IPS-15b (cell line): ENCODE measurements around the gene COBL.

Source experiments
- H3K27me3 ChIP-seq: one replicate; pipeline ENCODE4 v1.6.1; 2013; ENCODE audit warnings: low read length; ENCODE audit not compliant: control insufficient read depth, insufficient read depth
- H3K36me3 ChIP-seq: one replicate; pipeline ENCODE4 v1.6.1; 2013; ENCODE audit warnings: low read length; ENCODE audit not compliant: control insufficient read depth, insufficient read depth
- H3K4me1 ChIP-seq: one replicate; pipeline ENCODE4 v1.6.1; 2013; ENCODE audit warnings: mild to moderate bottlenecking, low read length; ENCODE audit not compliant: control insufficient read depth, insufficient read depth
- H3K4me3 ChIP-seq: one replicate; pipeline ENCODE4 v1.5.1; 2013; ENCODE audit warnings: low read depth, low read length
- H3K9ac ChIP-seq: one replicate; pipeline ENCODE4 v1.6.1; 2013; ENCODE audit warnings: low read depth, mild to moderate bottlenecking, low read length
- H3K9me3 ChIP-seq: one replicate; pipeline ENCODE4 v1.6.1; 2013; ENCODE audit warnings: mild to moderate bottlenecking, low read length; ENCODE audit not compliant: control insufficient read depth, insufficient read depth

The COBL gene

DNA sequence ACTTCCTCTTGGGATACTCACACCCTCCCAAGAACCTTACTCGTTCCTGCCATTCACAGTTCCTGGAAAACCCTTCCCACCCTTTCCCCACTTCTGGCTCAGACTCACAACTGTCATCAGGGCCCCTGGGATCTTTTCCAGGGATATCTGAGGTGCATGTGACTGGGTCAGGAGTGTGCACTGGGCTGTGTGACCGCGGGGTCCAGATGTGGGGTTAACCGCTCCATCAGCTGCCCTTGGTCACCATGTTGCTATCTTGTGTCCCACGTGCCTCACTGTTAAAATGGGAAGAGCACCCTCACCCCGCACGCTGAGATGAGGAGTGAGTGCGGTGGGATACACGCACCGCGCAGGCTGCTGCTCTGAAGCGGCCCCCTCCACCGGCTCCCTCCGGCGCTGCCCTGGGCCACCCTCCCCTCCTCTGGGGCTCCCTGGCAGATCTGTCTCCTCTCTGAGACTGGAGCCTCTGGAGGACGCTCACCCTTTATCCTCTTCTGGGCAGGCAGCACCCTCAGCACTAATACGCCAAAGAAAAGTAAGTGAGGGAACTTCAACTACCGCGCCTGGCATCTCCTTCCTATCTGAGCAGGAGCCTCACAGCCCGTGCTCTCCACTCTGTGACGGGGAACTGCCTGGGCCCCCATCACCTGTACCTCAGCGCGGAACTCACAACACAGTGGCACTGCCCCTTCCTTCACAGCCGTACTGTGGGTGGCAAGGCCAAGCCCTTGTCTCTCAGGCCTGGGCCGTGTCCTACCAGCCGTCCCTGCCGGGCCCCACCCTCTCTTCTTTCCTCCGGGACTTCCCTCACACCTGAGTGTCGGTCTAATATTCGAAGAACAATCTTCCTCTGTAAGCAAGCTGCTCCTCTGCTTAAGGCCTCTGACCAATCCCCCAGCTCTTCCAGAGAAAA lies 15.6 kb downstream of the COBL start:
- H3K36me3 ChIP-seq, result no peaks in the 10 kb centered on the region
- H3K4me3 ChIP-seq, result no peak overlapping the region
- peaks cover 12% of the 10 kb centered on the region for H3K4me1 ChIP-seq
- peak overlapping the region; percentile 10 for H3K9ac ChIP-seq
- H3K9me3 ChIP-seq, result no peaks in the 10 kb centered on the region
- no peaks in the 10 kb centered on the region for H3K27me3 ChIP-seq

DNA sequence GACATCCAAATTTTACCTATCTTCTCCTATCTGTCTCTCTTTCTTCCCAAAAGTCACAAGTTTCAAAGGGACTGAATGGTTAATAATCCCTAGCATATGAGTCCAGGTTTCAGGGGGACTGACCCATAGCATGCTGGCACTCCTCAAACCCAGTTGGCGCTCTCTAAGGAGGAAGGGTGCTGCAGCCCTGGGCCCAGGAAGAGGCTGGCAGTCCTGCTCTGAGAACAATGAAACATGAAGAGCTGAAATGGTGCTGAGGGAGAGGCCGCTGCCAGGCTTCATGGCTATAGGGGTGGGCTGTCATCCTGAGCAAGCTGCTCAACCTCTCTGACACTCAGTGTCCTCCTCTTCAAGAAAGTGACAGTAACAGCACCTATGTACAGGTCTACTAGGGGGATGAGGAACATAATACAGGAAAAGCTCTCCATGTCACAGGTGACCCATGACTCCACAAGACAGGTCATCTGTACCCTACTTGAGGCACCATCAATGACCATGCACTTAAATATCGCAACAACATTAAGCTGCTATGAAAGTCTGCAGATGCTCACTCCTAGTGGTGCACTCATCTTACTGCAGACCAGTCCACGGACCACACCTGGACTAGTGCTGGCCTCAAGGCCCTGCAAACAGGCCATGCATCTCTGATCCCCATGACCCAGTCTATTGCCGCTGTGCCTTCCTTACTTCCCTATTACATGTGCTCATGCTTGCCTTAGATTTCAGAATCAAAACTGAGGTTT lies 17.0 kb downstream of the COBL start:
- Histone ChIP-seq H3K27me3 (no peaks in the 10 kb centered on the region), H3K4me3 (no peak overlapping the region), H3K36me3 (no peaks in the 10 kb centered on the region), H3K9me3 (no peaks in the 10 kb centered on the region), H3K9ac (no peak overlapping the region), H3K4me1 (peaks cover 17% of the 10 kb centered on the region)

DNA sequence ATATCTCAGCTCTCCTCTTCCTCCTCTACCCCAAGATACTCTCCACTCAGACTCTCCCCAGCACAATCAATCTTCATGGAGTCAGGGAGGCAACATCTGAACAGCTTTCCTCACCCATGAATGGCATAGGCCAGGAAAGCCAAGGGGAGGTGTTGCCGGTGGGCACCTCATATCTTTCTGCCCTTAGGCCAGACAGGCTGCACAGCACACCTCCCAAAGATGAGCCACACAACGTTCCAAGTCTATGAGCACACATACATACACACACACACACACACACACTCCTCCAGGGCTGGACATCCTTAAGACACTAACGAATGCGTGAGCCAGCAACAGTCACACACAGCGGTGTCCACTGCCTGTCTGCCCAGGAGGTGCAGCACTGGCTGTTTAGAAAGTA lies 17.7 kb downstream of the COBL start:
- H3K27me3 ChIP-seq, result no peaks in the 10 kb centered on the region
- H3K9me3 ChIP-seq, result no peaks in the 10 kb centered on the region
- H3K36me3 ChIP-seq, result no peaks in the 10 kb centered on the region
- no peak overlapping the region for H3K9ac ChIP-seq
- H3K4me1 ChIP-seq, result peaks cover 17% of the 10 kb centered on the region
- no peak overlapping the region for H3K4me3 ChIP-seq

DNA sequence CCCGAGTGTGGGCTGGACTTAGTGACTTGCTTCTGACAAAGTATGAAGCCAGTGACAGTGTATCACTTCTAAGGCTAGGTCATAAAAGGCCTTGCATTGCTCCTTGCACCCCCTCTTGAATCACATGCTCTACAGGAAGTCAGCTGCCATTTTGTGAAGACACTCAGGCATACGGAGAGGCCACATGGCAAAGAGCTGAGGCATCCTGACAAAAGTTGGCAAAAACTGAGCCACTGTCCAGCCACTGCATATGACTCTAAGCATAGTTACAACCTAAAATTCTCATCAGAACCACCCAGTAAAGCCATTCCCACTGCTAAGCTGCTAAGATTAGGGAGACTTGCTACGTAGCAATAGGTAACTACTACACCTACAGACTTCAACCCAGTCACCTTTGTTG lies 18.6 kb downstream of the COBL start:
- no peaks in the 10 kb centered on the region for H3K9me3 ChIP-seq
- H3K9ac ChIP-seq, result no peak overlapping the region
- H3K4me3 ChIP-seq, result no peak overlapping the region
- H3K36me3 ChIP-seq, result no peaks in the 10 kb centered on the region
- H3K27me3 ChIP-seq, result no peaks in the 10 kb centered on the region
- H3K4me1 ChIP-seq, result peaks cover 17% of the 10 kb centered on the region

DNA sequence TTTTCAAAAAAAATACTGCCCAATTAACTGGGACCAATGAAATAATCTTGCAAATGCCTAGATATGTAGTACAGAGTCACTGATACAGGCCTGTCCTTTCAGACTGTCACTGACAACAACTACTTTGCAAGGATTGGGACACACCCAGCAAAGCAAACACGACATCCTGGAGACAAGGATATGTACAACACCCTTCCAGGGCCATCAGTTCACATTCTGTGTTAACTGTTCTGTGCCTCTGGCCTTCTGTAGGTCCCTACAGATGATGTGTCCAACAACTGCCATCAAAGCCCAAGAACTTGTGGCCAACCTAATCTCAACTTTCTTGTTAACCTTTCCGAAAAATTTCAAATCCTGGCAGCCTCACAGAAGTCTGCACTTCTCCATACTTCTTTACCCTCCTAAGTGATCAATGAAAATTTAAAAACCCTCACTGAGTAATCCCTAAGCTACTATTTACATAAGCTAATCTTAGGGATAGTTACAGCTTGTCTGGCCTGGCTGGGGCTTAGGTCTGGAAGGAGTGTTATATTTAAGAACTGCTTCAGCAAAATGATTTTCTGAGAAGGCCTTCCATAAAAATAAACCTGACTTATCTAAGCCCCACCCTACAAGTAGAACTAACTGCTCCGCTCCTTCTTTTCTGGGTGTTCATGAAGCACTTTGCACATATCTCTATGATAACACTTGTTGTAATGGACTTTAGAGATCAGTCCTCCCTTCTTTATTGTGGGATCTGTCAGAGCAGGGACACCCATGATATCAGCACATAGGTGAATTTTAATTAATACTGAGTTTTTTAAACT lies 21.0 kb downstream of the COBL start:
- H3K9ac ChIP-seq, result no peak overlapping the region
- no peaks in the 10 kb centered on the region for H3K36me3 ChIP-seq
- H3K4me3 ChIP-seq, result no peak overlapping the region
- no peaks in the 10 kb centered on the region for H3K27me3 ChIP-seq
- H3K4me1 ChIP-seq, result peaks cover 23% of the 10 kb centered on the region
- H3K9me3 ChIP-seq, result no peaks in the 10 kb centered on the region

DNA sequence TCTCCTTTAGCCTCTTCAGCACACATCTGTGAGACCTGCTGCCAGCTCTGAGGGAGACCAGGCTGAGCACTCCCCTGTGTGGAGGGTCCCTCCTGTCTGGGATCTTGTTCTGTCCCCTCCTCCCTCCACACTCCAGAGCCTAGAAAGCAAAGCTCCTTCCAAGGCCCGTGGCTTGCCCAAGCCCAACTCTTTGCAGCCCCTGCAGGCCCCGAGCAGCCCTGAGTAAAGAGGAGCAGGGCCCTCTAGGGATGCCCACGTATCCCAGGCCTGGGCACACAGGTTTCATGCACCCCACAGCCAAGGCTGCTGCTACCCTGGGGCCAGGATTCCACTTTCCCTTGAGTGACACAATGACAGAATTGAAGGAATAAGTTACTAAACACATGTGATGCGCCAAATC lies 24.0 kb downstream of the COBL start:
- Histone ChIP-seq H3K4me3 (no peak overlapping the region), H3K27me3 (no peaks in the 10 kb centered on the region), H3K9ac (no peak overlapping the region), H3K4me1 (peaks cover 34% of the 10 kb centered on the region), H3K36me3 (no peaks in the 10 kb centered on the region), H3K9me3 (no peaks in the 10 kb centered on the region)

DNA sequence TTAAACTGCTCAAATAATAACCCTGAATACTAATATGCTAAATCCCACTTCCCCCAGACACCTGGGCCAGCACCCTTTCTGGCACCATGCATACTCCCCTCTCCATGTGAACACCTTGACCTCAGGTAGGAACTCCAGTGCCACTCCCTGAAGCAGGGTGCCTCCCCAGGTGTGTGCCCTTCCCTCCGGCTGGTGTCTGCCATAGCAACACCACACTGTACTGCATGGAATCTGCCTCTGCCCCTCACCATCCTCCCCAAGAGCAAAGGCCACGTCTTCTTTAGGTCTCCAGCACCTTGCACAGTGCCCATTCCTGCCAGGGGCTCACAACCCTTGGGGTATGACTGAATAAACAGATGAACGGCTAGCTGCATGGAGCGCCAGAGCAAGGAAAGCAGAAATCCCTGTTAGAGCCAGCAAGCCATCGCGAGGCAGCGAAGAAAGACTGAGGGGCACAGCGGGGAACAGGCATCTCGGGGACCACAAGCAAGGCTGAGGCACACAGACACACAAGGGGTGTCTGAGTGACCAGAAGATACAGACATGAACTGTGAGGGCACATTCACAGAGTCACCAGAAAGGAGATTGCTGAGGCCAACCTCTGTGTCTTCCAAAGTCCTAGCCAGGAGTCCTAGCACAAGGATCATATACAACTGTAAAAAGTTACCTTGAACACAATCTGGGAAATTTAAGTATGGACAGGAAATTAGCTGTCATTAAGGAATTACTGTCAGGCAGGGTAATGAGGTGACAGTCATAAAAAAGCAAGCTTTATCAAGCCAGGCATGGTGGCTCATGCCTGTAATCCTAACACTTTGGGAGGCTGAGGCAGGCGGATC lies 25.7 kb downstream of the COBL start:
- H3K4me3 ChIP-seq, result no peak overlapping the region
- no peaks in the 10 kb centered on the region for H3K36me3 ChIP-seq
- H3K9me3 ChIP-seq, result no peaks in the 10 kb centered on the region
- H3K27me3 ChIP-seq, result no peaks in the 10 kb centered on the region
- H3K9ac ChIP-seq, result peak overlapping the region; percentile 41
- H3K4me1 ChIP-seq, result peaks cover 24% of the 10 kb centered on the region

DNA sequence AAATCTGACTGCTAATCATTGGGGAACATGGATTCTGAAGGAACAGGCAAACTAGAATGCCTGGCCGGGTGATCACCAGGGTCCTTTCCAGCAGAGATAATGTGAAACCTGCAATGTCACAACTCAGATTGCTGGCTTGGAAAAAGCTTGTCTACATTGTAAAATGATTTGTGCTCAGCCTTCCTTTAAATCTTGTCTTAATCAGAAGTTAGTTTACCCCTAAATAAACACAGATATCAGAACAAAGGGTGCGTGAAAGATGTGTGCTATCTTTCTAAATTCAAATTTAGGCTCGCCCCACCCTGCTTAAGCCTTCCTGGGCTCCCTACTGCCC lies 26.3 kb downstream of the COBL start:
- H3K9ac ChIP-seq, result no peak overlapping the region
- no peaks in the 10 kb centered on the region for H3K9me3 ChIP-seq
- no peak overlapping the region for H3K4me3 ChIP-seq
- H3K4me1 ChIP-seq, result peaks cover 18% of the 10 kb centered on the region
- no peaks in the 10 kb centered on the region for H3K36me3 ChIP-seq
- no peaks in the 10 kb centered on the region for H3K27me3 ChIP-seq

DNA sequence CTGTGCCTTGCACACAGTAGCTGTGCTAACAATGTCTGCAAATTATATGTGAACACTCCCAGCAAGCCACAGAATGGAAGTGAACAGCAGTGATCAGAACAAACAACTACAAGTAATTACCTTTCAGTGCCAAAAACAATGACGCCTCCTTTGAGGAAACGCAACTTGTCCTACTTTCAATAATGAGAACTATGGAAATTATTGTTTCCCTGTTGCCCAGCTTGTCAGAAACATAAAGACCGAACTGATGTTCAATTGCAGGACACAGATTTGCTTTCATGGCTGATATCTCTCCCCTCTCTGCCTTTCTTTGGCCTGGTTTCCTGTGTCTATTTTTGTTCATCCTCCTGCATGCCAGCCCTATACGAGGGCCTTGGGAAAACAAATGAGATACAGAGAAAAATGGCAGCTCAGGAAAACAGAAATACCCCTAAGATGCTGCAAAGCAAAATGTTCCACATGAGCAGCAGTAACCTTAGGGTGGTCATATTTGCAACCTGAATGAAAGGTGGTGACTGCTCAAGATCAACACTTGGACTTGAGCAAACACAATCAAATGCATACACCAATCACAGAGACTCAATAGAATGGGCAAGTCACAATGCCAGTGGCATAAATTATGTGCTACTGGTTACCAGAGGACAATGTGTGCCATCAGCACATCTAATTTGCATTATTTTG lies 26.8 kb downstream of the COBL start:
- Histone ChIP-seq H3K4me1 (peaks cover 17% of the 10 kb centered on the region), H3K36me3 (no peaks in the 10 kb centered on the region), H3K9ac (no peak overlapping the region), H3K9me3 (no peaks in the 10 kb centered on the region), H3K4me3 (no peak overlapping the region), H3K27me3 (no peaks in the 10 kb centered on the region)

DNA sequence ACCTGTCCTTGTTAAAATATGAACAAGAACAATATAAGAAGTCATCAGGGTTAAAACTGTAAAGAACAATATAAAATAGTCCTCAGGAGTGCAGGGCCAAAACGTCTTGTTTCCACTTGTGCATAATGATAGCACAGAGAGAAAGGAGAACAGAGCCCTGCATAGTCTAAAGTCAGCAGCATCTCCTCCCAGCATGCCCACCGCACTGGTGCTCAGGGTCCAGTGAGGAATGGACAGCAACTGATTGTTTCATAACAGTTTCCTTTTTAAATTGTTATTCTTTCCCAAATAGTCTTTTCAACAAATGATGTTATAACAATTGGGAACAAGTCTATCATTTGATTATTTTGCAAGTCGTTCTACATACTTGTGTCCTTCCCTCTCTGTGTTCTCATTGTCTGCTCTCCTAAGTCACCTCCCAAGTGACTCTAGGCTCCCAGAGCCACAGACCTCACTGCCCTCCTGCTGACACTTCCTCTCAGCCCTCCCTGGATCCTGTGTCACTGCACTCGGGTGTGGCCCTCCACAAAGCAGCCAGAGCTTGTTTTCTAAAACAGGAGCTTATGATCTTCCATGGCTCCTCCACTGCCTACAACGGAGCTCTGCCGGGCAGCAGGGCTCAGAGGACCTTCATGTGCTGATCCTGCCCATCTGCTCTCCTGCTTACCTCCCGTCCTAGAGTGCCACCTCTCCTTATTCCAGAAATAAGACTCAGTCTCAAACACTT lies 27.6 kb downstream of the COBL start:
- Histone ChIP-seq H3K27me3 (no peaks in the 10 kb centered on the region), H3K4me1 (peaks cover 17% of the 10 kb centered on the region), H3K36me3 (no peaks in the 10 kb centered on the region), H3K4me3 (no peak overlapping the region), H3K9ac (no peak overlapping the region), H3K9me3 (no peaks in the 10 kb centered on the region)
